Ascending aorta (tissue), 2 donors: Measurements from ENCODE around the gene COL17A1. TPM values are rescaled to one million over a fixed set of nuclear protein-coding genes. Genes with fewer than 3 reads are reported as not detected.

Experiments
- DNase-seq, 2 donors: peaks; one replicate each; pipeline ENCODE4 v3.0.0-alpha.2; 2019; ENCODE audit warnings: low spot score in 2 of 2
- H3K27ac ChIP-seq, 2 donors: fragments of 200-600 bp; sonication (generic); one replicate each; pipeline ENCODE4 v1.5.1; 2016 to 2017; ENCODE audit warnings: mild to moderate bottlenecking in 1 of 2
- H3K27me3 ChIP-seq: fragments of 200-600 bp; sonication (generic); one replicate; pipeline ENCODE4 v1.5.1; 2017
- H3K36me3 ChIP-seq, 2 donors: fragments of 200-600 bp; sonication (generic); one replicate each; pipeline ENCODE4 v1.5.1; 2016
- H3K4me1 ChIP-seq, 2 donors: fragments of 200-600 bp; sonication (generic); one replicate each; pipeline ENCODE4 v1.5.1; 2016 to 2017; ENCODE audit warnings: mild to moderate bottlenecking in 1 of 2
- H3K4me3 ChIP-seq, 2 donors: fragments of 200-600 bp; sonication (generic); one replicate each; pipeline ENCODE4 v1.5.1; 2016 to 2017; ENCODE audit warnings: mild to moderate bottlenecking in 1 of 2
- H3K9me3 ChIP-seq, 2 donors: fragments of 200-600 bp; sonication (generic); one replicate each; pipeline ENCODE4 v1.5.1; 2016
- intact Hi-C: fragments of 100-400 bp; cut with DNase I; formaldehyde crosslinking; loops from one replicate; pipeline ENCODE4 v1.15.1; 2023
- total RNA-seq: library from RNA; depleted of rRNA; stranded (reverse); fragments of >200 nt; gene quantifications from one replicate; pipeline ENCODE4 v1.1.0, GENCODE V29; 2016
- TF ChIP-seq, protein P1 (sequence below), 3 experiments: fragments of 200-600 bp in 2 of 3; fragments of 450-650 bp in 1 of 3; sonication (generic) in 2 of 3; IDR thresholded peaks; one replicate each; pipeline ENCODE4 v1.5.1; 2016 to 2019; ENCODE audit warnings: antibody characterized with exemption in 3 of 3, mild to moderate bottlenecking in 1 of 3, moderate library complexity in 1 of 3

The COL17A1 gene
- total RNA-seq, 1 donor from 2014 or later = 0.64 TPM

DNA sequence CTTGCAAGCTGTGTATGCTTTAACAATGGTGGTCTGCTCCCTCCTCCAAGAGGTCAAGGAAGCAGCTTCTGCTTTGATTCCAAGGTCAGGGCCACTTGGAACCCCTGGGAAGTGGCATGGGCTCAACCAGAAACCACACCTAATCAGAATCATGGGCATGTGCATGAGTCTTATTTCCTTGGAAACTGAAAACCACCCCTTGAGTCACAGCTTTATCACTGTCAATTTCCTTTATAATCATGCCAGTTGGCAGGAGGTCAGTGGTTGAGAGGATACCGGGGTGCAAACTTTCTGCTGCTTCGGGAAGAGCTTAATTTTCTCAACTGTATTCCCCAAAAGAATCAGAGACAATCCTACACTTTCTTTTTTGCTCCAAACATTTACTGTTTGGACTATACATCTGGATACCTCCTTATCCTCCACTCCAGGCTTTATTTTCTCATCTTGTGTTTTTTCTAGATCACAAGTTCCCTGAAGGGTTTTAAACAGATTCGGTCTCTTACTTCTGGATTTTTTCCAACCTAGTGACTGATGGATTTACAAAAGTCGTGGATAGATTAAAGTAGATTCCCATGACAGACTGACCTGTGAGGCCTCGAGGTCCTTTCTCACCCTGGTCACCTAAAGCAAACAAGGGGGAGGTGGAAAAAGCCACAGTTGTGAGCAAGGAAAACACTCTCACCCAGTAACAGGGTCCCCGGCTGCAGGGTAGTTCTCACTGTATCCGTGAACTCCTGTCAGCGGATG, 36.0 kb downstream of the COL17A1 start:
- no peak overlapping the region for H3K27ac ChIP-seq
- H3K4me3 ChIP-seq = no peak overlapping the region
- no peaks in the 10 kb centered on the region for H3K4me1 ChIP-seq
- no peaks in the 10 kb centered on the region for H3K27me3 ChIP-seq
- intact Hi-C loops = no loop called here
- TF ChIP-seq, protein P1, sequence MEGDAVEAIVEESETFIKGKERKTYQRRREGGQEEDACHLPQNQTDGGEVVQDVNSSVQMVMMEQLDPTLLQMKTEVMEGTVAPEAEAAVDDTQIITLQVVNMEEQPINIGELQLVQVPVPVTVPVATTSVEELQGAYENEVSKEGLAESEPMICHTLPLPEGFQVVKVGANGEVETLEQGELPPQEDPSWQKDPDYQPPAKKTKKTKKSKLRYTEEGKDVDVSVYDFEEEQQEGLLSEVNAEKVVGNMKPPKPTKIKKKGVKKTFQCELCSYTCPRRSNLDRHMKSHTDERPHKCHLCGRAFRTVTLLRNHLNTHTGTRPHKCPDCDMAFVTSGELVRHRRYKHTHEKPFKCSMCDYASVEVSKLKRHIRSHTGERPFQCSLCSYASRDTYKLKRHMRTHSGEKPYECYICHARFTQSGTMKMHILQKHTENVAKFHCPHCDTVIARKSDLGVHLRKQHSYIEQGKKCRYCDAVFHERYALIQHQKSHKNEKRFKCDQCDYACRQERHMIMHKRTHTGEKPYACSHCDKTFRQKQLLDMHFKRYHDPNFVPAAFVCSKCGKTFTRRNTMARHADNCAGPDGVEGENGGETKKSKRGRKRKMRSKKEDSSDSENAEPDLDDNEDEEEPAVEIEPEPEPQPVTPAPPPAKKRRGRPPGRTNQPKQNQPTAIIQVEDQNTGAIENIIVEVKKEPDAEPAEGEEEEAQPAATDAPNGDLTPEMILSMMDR (IDR thresholded peaks at IDR 0.05) = no peak
- no peaks in the 10 kb centered on the region for H3K9me3 ChIP-seq
- no peaks in the 10 kb centered on the region for H3K36me3 ChIP-seq
- DNase-seq = peak in 1 of 2 donors; percentile 42

DNA sequence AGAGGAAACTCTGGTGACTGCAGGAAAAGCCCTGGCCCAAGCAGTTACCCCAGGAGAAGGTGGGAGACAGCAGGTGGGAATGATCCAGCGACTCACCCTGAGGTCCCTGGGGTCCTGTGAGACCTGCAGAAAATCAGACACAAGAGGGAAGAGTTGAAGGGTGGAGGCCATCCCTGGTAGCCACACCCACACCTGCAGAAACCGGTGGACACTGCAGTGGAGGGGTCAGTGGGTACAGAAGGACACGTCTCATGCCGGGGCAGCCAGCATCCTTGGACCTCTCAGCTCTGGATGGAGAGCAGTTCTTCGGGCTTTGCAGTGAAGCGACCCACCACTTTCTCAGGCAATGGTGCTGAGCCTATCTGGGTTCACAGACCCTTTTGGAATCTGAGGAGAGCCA, 39.0 kb downstream of the COL17A1 start:
- no peaks in the 10 kb centered on the region for H3K27me3 ChIP-seq
- intact Hi-C loops = no loop called here
- H3K4me1 ChIP-seq = no peaks in the 10 kb centered on the region
- H3K27ac ChIP-seq = no peak overlapping the region
- peak in 1 of 2 donors; percentile 42 for DNase-seq
- TF ChIP-seq, protein P1 (IDR thresholded peaks at IDR 0.05) = no peak
- no peak overlapping the region for H3K4me3 ChIP-seq
- no peaks in the 10 kb centered on the region for H3K36me3 ChIP-seq
- H3K9me3 ChIP-seq = no peaks in the 10 kb centered on the region

DNA sequence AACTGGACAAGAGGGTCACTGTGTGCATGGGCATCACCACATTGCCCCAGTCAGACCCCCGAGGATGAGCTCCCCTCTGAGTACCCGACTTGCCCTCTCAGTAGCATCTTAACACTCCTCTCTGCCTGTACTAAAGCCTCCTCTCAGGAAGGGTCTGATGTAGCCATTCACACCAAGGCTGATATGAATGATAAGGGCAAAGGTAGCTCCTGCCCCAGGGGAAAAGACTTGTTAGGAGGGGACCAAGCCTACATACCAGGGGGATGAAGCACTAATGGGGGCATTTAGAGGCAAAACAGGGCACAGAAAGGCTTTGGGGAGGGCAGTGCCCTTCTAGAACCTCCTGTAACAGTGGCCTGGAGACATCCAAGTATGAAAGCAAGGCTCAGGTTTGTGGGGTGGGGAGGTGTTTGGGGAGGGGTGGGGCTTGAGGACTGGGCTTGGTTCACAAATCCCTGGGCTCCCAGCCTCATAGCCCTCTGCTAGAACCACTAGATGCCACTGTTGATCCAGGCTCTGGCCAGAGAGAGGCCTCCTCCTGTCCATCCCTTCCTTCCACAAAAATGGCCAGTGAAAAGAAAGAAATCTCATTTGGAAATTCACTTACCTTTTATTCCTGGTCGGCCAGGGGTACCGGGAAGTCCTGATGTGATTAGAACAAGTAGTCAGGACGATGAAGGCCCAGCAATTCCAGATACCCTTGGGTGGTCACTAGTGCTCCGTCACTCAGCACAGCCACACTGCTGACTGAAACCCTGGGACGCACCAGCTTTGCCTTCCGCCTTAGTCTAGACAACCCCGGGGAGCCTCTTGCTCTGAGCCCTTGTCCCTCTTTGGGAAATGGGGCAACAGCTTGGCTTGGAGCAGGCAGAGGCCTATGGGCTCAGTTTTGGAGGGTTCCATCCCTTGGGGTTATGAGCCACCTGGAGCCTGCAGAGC, 40.3 kb downstream of the COL17A1 start:
- intact Hi-C loops = loop anchor here (1.0 to 2.0 kb wide), 2 partner anchors 77 to 164 kb away; partner anchors contain the start of gene SFR1
- H3K4me3 ChIP-seq = no peak overlapping the region
- peak in 1 of 2 donors; percentile 76 for DNase-seq
- H3K27me3 ChIP-seq = no peaks in the 10 kb centered on the region
- no peaks in the 10 kb centered on the region for H3K36me3 ChIP-seq
- H3K27ac ChIP-seq = no peak overlapping the region
- TF ChIP-seq, protein P1 (IDR thresholded peaks at IDR 0.05) = peak; percentile 38 to 60 (median 42)
- H3K9me3 ChIP-seq = no peaks in the 10 kb centered on the region
- H3K4me1 ChIP-seq = no peaks in the 10 kb centered on the region

DNA sequence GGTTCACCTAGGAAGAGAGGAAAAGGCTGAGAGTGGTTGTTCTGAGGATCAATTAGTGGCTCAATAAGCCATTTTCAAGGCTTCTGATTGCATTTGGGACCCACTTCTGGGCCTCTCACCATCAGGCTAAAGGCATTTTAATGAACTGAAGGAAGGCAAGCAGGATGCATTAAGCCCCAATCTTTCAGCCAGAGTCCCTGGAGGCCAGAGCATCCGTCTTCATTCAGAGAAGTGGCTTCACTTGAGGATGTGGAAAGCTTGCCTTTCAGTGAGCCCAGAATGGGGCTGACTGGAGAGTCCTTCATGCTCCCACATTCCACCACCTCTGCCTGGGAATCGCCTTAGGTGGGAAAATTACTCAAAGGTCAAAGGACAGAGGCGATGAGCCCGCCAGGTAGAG, 41.8 kb downstream of the COL17A1 start:
- no peaks in the 10 kb centered on the region for H3K4me1 ChIP-seq
- TF ChIP-seq, protein P1 (IDR thresholded peaks at IDR 0.05) = no peak
- H3K4me3 ChIP-seq = no peak overlapping the region
- H3K9me3 ChIP-seq = no peaks in the 10 kb centered on the region
- no peak overlapping the region for H3K27ac ChIP-seq
- no peaks in the 10 kb centered on the region for H3K36me3 ChIP-seq
- no peaks in the 10 kb centered on the region for H3K27me3 ChIP-seq
- intact Hi-C loops = loop anchor here (2.0 kb wide), 1 partner anchor 79 kb away; the partner anchor contains the start of gene SFR1
- peak in 1 of 2 donors; percentile 28 for DNase-seq

DNA sequence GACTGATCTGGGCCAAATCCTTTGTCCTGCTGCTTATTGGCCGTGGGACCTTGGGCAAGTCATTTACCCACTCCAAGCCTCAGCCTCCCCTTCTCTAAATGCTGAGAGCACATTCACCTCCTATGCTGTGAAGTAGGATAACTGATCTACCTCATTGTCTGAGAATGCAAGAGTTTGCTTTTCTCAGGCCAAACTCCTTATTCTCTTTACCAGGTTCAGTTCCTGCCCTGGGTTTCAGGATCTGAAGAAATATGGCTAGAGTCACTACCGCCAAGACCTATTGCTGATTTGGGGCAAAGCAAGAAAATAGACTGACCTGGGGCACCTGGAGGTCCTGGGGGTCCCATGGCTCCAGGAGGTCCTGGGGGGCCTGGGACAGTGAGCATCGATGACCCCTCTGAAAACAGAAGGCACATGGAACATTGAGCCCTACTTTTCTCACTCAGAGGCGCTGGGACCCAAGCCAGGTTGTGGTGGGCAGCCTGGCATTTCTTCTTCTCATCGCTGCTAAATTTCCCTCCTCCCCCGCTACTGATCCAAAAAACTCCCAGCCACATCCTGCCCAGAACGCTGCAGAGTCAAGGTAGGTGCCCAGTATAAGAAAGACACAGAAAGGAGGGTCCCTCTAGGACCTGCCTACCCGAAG, 42.4 kb downstream of the COL17A1 start:
- Histone ChIP-seq H3K36me3 (no peaks in the 10 kb centered on the region), H3K27ac (no peak overlapping the region), H3K27me3 (no peaks in the 10 kb centered on the region), H3K9me3 (no peaks in the 10 kb centered on the region), H3K4me3 (no peak overlapping the region), H3K4me1 (no peaks in the 10 kb centered on the region)
- TF ChIP-seq, protein P1 (IDR thresholded peaks at IDR 0.05) = no peak
- intact Hi-C loops = no loop called here
- peak in 1 of 2 donors; percentile 15 for DNase-seq
